Endothelial cell of umbilical vein (primary cell): ENCODE measurements around the gene TFAP2A. TPM values are rescaled to one million over a fixed set of nuclear protein-coding genes. Genes with fewer than 3 reads are reported as not detected.

Source experiments
- BruUV-seq: library from RNA; stranded (reverse); fragments of 400-500 nt; replicated peaks from 2 replicates; lab custom pipeline; 2021; lab: Mats Ljungman, UMichigan
- CTCF ChIA-PET: fragments of 300-600, 350-600 bp; sonication (Branson Sonifier 250); formaldehyde crosslinking; loops from one replicate; lab custom pipeline; 2021; ENCODE audit warnings: antibody characterized with exemption, inconsistent platforms; lab: Charles Lee
- POLR2A ChIA-PET: fragments of 300-600, 350-600 bp; sonication (Branson Sonifier 250); formaldehyde crosslinking; loops from one replicate; lab custom pipeline; 2021; ENCODE audit warnings: antibody characterized with exemption, inconsistent platforms; lab: Charles Lee
- DNase-seq: peaks from one replicate; pipeline ENCODE4 v3.0.0-alpha.2; 2011; ENCODE audit warnings: low read depth, low spot score
- FAIRE-seq: peaks from 2 replicates; lab custom pipeline; 2011; peaks lifted over from hg19 to GRCh38; lab: Jason Lieb, UNC
- H2AFZ ChIP-seq: 2 replicates; pipeline ENCODE4 v1.6.0; 2012; ENCODE audit warnings: low read depth, low read length, control low read depth, inconsistent platforms
- H3K27ac ChIP-seq: 2 replicates; pipeline ENCODE4 v1.5.1; 2011; ENCODE audit warnings: low read depth, mild to moderate bottlenecking, control low read depth, low read length, moderate library complexity; ENCODE audit not compliant: insufficient read depth
- H3K27me3 ChIP-seq, 2 experiments: 2 replicates each; pipeline versions ENCODE4 v1.6.0 to v1.6.1; 2011; ENCODE audit warnings: low read length in 2 of 2, mixed read lengths in 1 of 2; ENCODE audit not compliant: control insufficient read depth in 2 of 2, insufficient read depth in 2 of 2
- H3K36me3 ChIP-seq, 2 experiments: 2 replicates in 1 of 2; 3 replicates in 1 of 2; pipeline ENCODE4 v1.5.1; 2011; ENCODE audit warnings: low read length in 2 of 2, mild to moderate bottlenecking in 1 of 2, moderate library complexity in 1 of 2; ENCODE audit not compliant: control insufficient read depth in 2 of 2, insufficient read depth in 2 of 2; ENCODE audit errors: extremely low read depth in 1 of 2
- H3K4me1 ChIP-seq: 3 replicates; pipeline ENCODE4 v1.5.1; 2011; ENCODE audit warnings: mild to moderate bottlenecking, low read length; ENCODE audit not compliant: control insufficient read depth, insufficient read depth; ENCODE audit errors: extremely low read depth
- H3K4me2 ChIP-seq: 2 replicates; pipeline ENCODE4 v1.6.1; 2011; ENCODE audit warnings: low read length, control low read depth, mixed read lengths; ENCODE audit not compliant: insufficient read depth
- H3K4me3 ChIP-seq, 3 experiments: fragments of 200-600 bp in 1 of 3; sonication (generic), shearing (Covaris generic) in 1 of 3; replicated peaks in 1 of 3; 2 replicates each; pipeline ENCODE4 v1.5.1; 2011 to 2016; ENCODE audit warnings: control low read depth in 3 of 3, low read length in 3 of 3, mild to moderate bottlenecking in 2 of 3, inconsistent platforms in 1 of 3, low read depth in 1 of 3, moderate library complexity in 1 of 3; ENCODE audit not compliant: insufficient read depth in 1 of 3
- H3K79me2 ChIP-seq: 2 replicates; pipeline ENCODE4 v1.6.0; 2012; ENCODE audit warnings: low read length, inconsistent platforms; ENCODE audit not compliant: control insufficient read depth, insufficient read depth
- H3K9ac ChIP-seq: replicated peaks from 2 replicates; pipeline ENCODE3; 2011; ENCODE audit warnings: low read length, control low read depth; ENCODE audit not compliant: insufficient read depth; ENCODE audit errors: extremely low read depth
- H3K9me1 ChIP-seq: replicated peaks from 3 replicates; pipeline ENCODE4 v1.6.0; 2011; ENCODE audit warnings: mild to moderate bottlenecking, low read length; ENCODE audit not compliant: control insufficient read depth, insufficient read depth; ENCODE audit errors: extremely low read depth
- H3K9me3 ChIP-seq: replicated peaks from 2 replicates; pipeline ENCODE4 v1.5.1; 2012; ENCODE audit warnings: low read length, inconsistent platforms; ENCODE audit not compliant: control insufficient read depth, insufficient read depth
- H4K20me1 ChIP-seq: replicated peaks from 2 replicates; pipeline ENCODE3; 2011; ENCODE audit warnings: mild to moderate bottlenecking, low read length; ENCODE audit not compliant: control insufficient read depth, insufficient read depth; ENCODE audit errors: extremely low read depth
- EZH2 ChIP-seq: IDR thresholded peaks from 2 replicates; pipeline ENCODE4 v1.6.1; 2012; ENCODE audit warnings: borderline replicate concordance, low read depth, mild to moderate bottlenecking, moderate library complexity, low read length, inconsistent platforms; ENCODE audit not compliant: severe bottlenecking
- FOS ChIP-seq: IDR thresholded peaks from 2 replicates; pipeline ENCODE4 v1.6.1; 2011; ENCODE audit warnings: mild to moderate bottlenecking, low read length, moderate library complexity, borderline replicate concordance; ENCODE audit not compliant: insufficient read depth
- GATA2 ChIP-seq: IDR thresholded peaks from 2 replicates; pipeline ENCODE4 v1.7.0; 2011; ENCODE audit warnings: low read depth, mild to moderate bottlenecking, moderate library complexity, mixed read lengths, low read length; ENCODE audit not compliant: insufficient read length, insufficient read depth
- JUN ChIP-seq: IDR thresholded peaks from 2 replicates; pipeline ENCODE4 v1.6.1; 2011; ENCODE audit warnings: borderline replicate concordance, low read depth; ENCODE audit not compliant: insufficient read length, insufficient read depth
- MYC ChIP-seq: IDR thresholded peaks from one replicate; pipeline ENCODE4 v1.6.1; 2011; ENCODE audit warnings: mild to moderate bottlenecking, low read depth, low read length
- POLR2A ChIP-seq: IDR thresholded peaks from 2 replicates; pipeline ENCODE4 v1.6.1; 2012; ENCODE audit warnings: low read depth, mild to moderate bottlenecking, control low read depth, low read length
- POLR2AphosphoS5 ChIP-seq: IDR thresholded peaks from 2 replicates; pipeline ENCODE4 v1.6.1; 2012; ENCODE audit warnings: low read depth, mild to moderate bottlenecking, control low read depth, low read length, moderate library complexity; ENCODE audit not compliant: insufficient read depth
- dilution Hi-C: fragments of 300-500 bp; cut with MboI; formaldehyde crosslinking; loops from one replicate; pipeline ENCODE4 v1.15.0; 2019; ENCODE audit warnings: low sequenced_read_pairs; ENCODE audit not compliant: extremely low pct_ligation_motif_present
- intact Hi-C: fragments of 100-400 bp; cut with micrococcal nuclease; formaldehyde crosslinking; loops from one replicate; pipeline ENCODE4 v1.10.0; 2022
- polyA plus RNA-seq, 4 experiments: library from polyadenylated mRNA; depleted of rRNA in 3 of 4; stranded (reverse) in 3 of 4; unstranded in 1 of 4; fragments of >200 nt; gene quantifications; 2 replicates each; pipeline versions ENCODE4 v1.2.1 to v1.2.3, GENCODE V29; 2011 to 2012; ENCODE audit warnings: missing spikeins in 1 of 4
- total RNA-seq: library from RNA; stranded (reverse); gene quantifications from 2 replicates; pipeline ENCODE4 v1.2.3, GENCODE V29; 2021
- TF ChIP-seq, protein P1 (sequence below): IDR thresholded peaks from 2 replicates; pipeline ENCODE4 v1.6.1; 2011; ENCODE audit not compliant: insufficient read depth, insufficient read length
- TF ChIP-seq, protein P2 (sequence below), 2 donors: IDR thresholded peaks; 1 replicate in 1 of 2; 2 replicates in 1 of 2; pipeline ENCODE4 v1.5.1; 2011; ENCODE audit warnings: low read length in 2 of 2, mild to moderate bottlenecking in 2 of 2, moderate library complexity in 2 of 2, control low read depth in 1 of 2, inconsistent platforms in 1 of 2, low read depth in 1 of 2; ENCODE audit not compliant: insufficient read depth in 1 of 2; ENCODE audit errors: extremely low read depth in 1 of 2

TFAP2A gene
- total and polyA plus RNA-seq, 2 donors (not counting 3 experiments of a cell fraction or from before 2014, with no cell fraction given): 0.06 TPM; not detected in 1

DNA sequence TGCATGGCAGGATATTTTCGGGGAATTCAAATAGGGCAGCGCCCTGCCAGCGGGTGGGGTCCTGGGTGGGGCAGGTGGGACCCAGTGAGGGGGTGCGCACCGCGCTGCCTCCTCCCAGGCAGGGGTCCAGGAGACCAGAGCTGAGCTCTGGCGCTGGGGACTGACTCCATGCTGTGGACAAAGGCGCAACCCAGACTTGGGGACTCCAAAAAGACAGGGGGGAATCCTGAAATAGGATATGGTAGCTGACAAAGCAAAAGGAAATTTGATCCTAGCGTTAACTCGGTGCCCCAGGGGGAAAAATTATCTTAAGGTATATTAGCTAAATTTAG is 23.6 kb downstream of the TFAP2A start:
- no peaks in the 10 kb centered on the region for H4K20me1 ChIP-seq
- H2AFZ ChIP-seq: no peak overlapping the region
- dilution Hi-C loops (no loop called here), intact Hi-C loops (no loop called here)
- FAIRE-seq (no peak), DNase-seq (no peak)
- ChIA-PET POLR2A (no interaction called here), CTCF (no interaction called here)
- no peak overlapping the region for H3K4me2 ChIP-seq
- H3K9ac ChIP-seq: no peak overlapping the region
- H3K9me1 ChIP-seq: no peaks in the 10 kb centered on the region
- no peaks in the 10 kb centered on the region for H3K9me3 ChIP-seq
- H3K36me3 ChIP-seq: no peaks in the 10 kb centered on the region
- no peaks in the 10 kb centered on the region for H3K79me2 ChIP-seq
- H3K4me3 ChIP-seq: no peak overlapping the region
- BruUV-seq: no TSS peak
- TF ChIP-seq JUN: no peak
- TF ChIP-seq, protein P1, sequence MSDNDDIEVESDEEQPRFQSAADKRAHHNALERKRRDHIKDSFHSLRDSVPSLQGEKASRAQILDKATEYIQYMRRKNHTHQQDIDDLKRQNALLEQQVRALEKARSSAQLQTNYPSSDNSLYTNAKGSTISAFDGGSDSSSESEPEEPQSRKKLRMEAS: no peak
- TF ChIP-seq POLR2A: no peak
- no peak for TF ChIP-seq GATA2
- TF ChIP-seq EZH2: no peak
- TF ChIP-seq, protein P2, sequence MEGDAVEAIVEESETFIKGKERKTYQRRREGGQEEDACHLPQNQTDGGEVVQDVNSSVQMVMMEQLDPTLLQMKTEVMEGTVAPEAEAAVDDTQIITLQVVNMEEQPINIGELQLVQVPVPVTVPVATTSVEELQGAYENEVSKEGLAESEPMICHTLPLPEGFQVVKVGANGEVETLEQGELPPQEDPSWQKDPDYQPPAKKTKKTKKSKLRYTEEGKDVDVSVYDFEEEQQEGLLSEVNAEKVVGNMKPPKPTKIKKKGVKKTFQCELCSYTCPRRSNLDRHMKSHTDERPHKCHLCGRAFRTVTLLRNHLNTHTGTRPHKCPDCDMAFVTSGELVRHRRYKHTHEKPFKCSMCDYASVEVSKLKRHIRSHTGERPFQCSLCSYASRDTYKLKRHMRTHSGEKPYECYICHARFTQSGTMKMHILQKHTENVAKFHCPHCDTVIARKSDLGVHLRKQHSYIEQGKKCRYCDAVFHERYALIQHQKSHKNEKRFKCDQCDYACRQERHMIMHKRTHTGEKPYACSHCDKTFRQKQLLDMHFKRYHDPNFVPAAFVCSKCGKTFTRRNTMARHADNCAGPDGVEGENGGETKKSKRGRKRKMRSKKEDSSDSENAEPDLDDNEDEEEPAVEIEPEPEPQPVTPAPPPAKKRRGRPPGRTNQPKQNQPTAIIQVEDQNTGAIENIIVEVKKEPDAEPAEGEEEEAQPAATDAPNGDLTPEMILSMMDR (IDR thresholded peaks at IDR 0.05; ENCODE audit: extremely low read depth in 1 of 2, insufficient read depth in 1 of 2, low read depth in 1 of 2, low read length in 2 of 2): no peak
- no peak for TF ChIP-seq POLR2AphosphoS5
- no peak for TF ChIP-seq FOS
- TF ChIP-seq MYC: no peak
- H3K27ac ChIP-seq: no peak overlapping the region
- peaks cover 83 to 99% of the 10 kb centered on the region in 2 experiments for H3K27me3 ChIP-seq
- H3K4me1 ChIP-seq: no peaks in the 10 kb centered on the region
